Hepatocyte (in vitro differentiated cells): ENCODE data around the gene WNK2.

Experiments
- EZH2 ChIP-seq: fragments of 200-600 bp; sonication (generic); IDR thresholded peaks from 2 replicates; pipeline ENCODE4 v1.6.1; 2016; ENCODE audit warnings: antibody characterized with exemption, mild to moderate bottlenecking, borderline replicate concordance
- TF ChIP-seq, protein P1 (sequence below): fragments of 200-600 bp; sonication (generic); IDR thresholded peaks from 2 replicates; pipeline ENCODE4 v1.5.1; 2016; ENCODE audit warnings: antibody characterized with exemption, mild to moderate bottlenecking; ENCODE audit not compliant: poor library complexity

DNA sequence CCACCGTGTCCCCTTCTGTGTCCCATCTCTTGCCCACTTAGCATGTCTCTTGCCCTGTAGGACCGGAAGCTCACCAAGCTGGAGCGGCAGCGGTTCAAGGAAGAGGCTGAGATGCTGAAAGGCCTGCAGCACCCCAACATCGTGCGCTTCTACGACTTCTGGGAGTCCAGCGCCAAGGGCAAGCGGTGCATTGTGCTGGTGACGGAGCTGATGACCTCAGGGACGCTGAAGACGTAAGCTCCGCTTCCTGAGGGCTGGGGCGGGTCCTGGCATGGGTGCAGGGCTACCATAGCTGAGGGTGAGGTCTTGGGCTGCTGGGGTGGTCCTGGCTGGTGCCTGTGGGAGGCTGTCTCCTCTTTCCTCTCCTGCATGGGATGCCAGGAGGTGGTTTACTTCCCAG lies 45.7 kb downstream of the WNK2 start:
- TF ChIP-seq EZH2 = no peak
- TF ChIP-seq, protein P1, sequence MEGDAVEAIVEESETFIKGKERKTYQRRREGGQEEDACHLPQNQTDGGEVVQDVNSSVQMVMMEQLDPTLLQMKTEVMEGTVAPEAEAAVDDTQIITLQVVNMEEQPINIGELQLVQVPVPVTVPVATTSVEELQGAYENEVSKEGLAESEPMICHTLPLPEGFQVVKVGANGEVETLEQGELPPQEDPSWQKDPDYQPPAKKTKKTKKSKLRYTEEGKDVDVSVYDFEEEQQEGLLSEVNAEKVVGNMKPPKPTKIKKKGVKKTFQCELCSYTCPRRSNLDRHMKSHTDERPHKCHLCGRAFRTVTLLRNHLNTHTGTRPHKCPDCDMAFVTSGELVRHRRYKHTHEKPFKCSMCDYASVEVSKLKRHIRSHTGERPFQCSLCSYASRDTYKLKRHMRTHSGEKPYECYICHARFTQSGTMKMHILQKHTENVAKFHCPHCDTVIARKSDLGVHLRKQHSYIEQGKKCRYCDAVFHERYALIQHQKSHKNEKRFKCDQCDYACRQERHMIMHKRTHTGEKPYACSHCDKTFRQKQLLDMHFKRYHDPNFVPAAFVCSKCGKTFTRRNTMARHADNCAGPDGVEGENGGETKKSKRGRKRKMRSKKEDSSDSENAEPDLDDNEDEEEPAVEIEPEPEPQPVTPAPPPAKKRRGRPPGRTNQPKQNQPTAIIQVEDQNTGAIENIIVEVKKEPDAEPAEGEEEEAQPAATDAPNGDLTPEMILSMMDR = no peak
